CD4-positive, alpha-beta memory T cell (primary cell): Measurements from ENCODE around the gene TMEM217. TPM values are rescaled to one million over a fixed set of nuclear protein-coding genes. Genes with fewer than 3 reads are reported as not detected.
A peak's percentile ranks its signal among the peaks of the same experiment; 100 is the strongest.

Experiments
- CTCF ChIA-PET: fragments of 350-600 bp; sonication (Branson Sonifier 250); formaldehyde crosslinking; loops from one replicate; lab custom pipeline; 2021; ENCODE audit warnings: inconsistent platforms; ENCODE audit not compliant: partially characterized antibody; lab: Charles Lee
- POLR2A ChIA-PET: fragments of 350-600 bp; sonication (Branson Sonifier 250); formaldehyde crosslinking; loops from one replicate; lab custom pipeline; 2021; ENCODE audit not compliant: partially characterized antibody; lab: Charles Lee
- DNase-seq, 5 donors: peaks; one replicate each; pipeline versions ENCODE4 v3.0.0 to v3.0.0-alpha.2; 2020 to 2022; ENCODE audit warnings: mixed read lengths in 1 of 5
- H3K27ac ChIP-seq: one replicate; pipeline ENCODE4 v1.7.0; 2013; ENCODE audit warnings: low read depth, low read length
- H3K27me3 ChIP-seq: 2 replicates; pipeline ENCODE4 v1.7.0; 2013; ENCODE audit warnings: mild to moderate bottlenecking, low read length, moderate library complexity; ENCODE audit not compliant: insufficient read depth
- H3K36me3 ChIP-seq: 2 replicates; pipeline ENCODE4 v1.7.0; 2013; ENCODE audit warnings: mild to moderate bottlenecking, low read length, moderate library complexity; ENCODE audit not compliant: insufficient read depth
- H3K4me1 ChIP-seq: 2 replicates; pipeline ENCODE4 v1.7.0; 2013; ENCODE audit warnings: mild to moderate bottlenecking, low read length, moderate library complexity; ENCODE audit not compliant: insufficient read depth
- H3K4me3 ChIP-seq, 2 donors: one replicate each; pipeline ENCODE4 v1.7.0; 2013; ENCODE audit warnings: low read length in 2 of 2, mild to moderate bottlenecking in 1 of 2
- H3K9me3 ChIP-seq, 2 donors: one replicate each; pipeline ENCODE4 v1.7.0; 2013; ENCODE audit warnings: low read length in 2 of 2, control low read depth in 1 of 2; ENCODE audit not compliant: control insufficient read depth in 1 of 2
- H3K27ac Mint-ChIP-seq, 7 donors: one replicate each; pipeline ENCODE4 v1.8.0; 2020 to 2021; ENCODE audit warnings: mixed read lengths in 7 of 7, mild to moderate bottlenecking in 6 of 7, inconsistent platforms in 3 of 7, moderate library complexity in 3 of 7
- H3K27me3 Mint-ChIP-seq, 2 donors: one replicate each; pipeline ENCODE4 v1.8.0; 2020 to 2021; ENCODE audit warnings: mixed read lengths in 2 of 2
- H3K36me3 Mint-ChIP-seq, 2 donors: one replicate each; pipeline ENCODE4 v1.8.0; 2020 to 2021; ENCODE audit warnings: mixed read lengths in 2 of 2, inconsistent platforms in 1 of 2, mild to moderate bottlenecking in 1 of 2
- H3K4me1 Mint-ChIP-seq, 4 donors: one replicate each; pipeline ENCODE4 v1.8.0; 2020 to 2021; ENCODE audit warnings: mixed read lengths in 4 of 4, mild to moderate bottlenecking in 1 of 4
- H3K4me3 Mint-ChIP-seq, 8 donors: one replicate each; pipeline ENCODE4 v1.8.0; 2020 to 2021; ENCODE audit warnings: mixed read lengths in 8 of 8, mild to moderate bottlenecking in 7 of 8, moderate library complexity in 6 of 8, inconsistent platforms in 3 of 8
- H3K9me3 Mint-ChIP-seq, 8 donors: one replicate each; pipeline ENCODE4 v1.8.0; 2020 to 2021; ENCODE audit warnings: mixed read lengths in 8 of 8, mild to moderate bottlenecking in 5 of 8, inconsistent platforms in 3 of 8, moderate library complexity in 1 of 8
- intact Hi-C: fragments of 100-400 bp; cut with micrococcal nuclease; formaldehyde crosslinking; loops from one replicate; pipeline ENCODE4 v1.15.1; 2023
- polyA plus RNA-seq, 2 donors: library from polyadenylated mRNA; unstranded; fragments of 300-500 nt; fragmentation: Illumina TruSeq; gene quantifications; one replicate each; pipeline ENCODE4 v1.2.3, GENCODE V29; 2021
- total RNA-seq, 2 experiments: library from RNA; stranded (reverse); gene quantifications; one replicate each; pipeline ENCODE4 v1.2.3, GENCODE V29; 2021

The TMEM217 gene
- total and polyA plus RNA-seq, 4 experiments from 2014 or later, result 0.31 to 1.4 (median 0.42) TPM; not detected in 1

GRCh38 chr6:37241131-37241530 lies 16.8 kb downstream of the TMEM217 start:
- H3K27ac Mint-ChIP-seq, result no peak overlapping the region

DNA sequence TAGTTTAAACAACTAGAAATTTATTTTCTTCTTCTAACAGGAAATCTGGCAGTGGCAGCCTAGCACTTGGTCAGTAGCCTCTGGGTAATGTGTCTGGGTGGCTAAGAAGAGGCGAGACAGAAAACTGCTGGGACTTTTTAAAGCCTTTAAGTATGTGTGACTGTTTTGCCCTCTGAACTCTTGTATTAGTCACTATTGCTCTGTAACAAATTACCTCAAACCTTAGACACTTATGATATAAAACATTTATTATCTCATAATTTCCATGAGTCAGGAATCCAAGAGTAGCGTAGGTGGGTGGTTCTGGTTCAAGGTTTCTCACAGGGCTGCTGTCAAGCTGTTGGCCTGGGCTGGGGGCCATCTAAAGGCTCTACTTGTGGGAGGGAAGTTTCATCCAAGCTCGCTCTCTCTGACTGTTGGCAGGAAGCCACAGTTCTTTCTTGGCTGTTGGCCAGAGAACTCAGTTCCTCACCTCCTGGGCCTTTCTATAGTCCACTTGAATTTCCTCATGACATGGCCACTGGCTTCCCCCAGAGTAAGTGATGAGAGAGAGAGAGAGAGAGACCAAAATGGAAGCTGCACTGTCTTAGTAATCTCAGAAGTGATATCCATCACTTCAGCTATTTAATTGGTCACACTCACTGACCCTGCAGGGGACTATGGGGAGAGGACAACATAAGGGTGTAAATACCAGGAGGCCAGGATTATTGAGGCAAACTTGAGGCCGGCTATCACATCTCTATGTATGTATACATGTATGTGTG lies 17.8 kb downstream of the TMEM217 start:
- ChIA-PET POLR2A (interaction anchor here (0.7 to 1.1 kb wide), 2 partner anchors 17 kb away, joined by 3 read pairs; partner anchors contain the start of gene TBC1D22B), CTCF (interaction anchor here (0.9 kb wide), 1 partner anchor 218 kb away, joined by 3 read pairs; no protein-coding TSS in a partner anchor)
- H3K4me1 Mint-ChIP-seq, result peaks cover 7 to 13% (median 11%) of the 10 kb centered on the region in 4 donors
- H3K36me3 ChIP-seq, result no peaks in the 10 kb centered on the region
- no peaks in the 10 kb centered on the region for H3K36me3 Mint-ChIP-seq
- H3K4me3 ChIP-seq, result no peak overlapping the region
- H3K9me3 ChIP-seq, result no peaks in the 10 kb centered on the region
- peaks cover 0 to 2% (median 0%) of the 10 kb centered on the region in 8 donors for H3K9me3 Mint-ChIP-seq
- intact Hi-C loops, result no loop called here
- H3K27me3 ChIP-seq, result no peaks in the 10 kb centered on the region
- H3K27ac Mint-ChIP-seq, result peak overlapping the region in 5 of 7 donors; percentile 6 to 85 (median 54)
- H3K4me1 ChIP-seq, result peaks cover 10% of the 10 kb centered on the region
- peak; percentile 35 to 76 (median 45) for DNase-seq
- H3K4me3 Mint-ChIP-seq, result peak overlapping the region in 1 of 8 donors; percentile 16
- no peaks in the 10 kb centered on the region for H3K27me3 Mint-ChIP-seq
- no peak overlapping the region for H3K27ac ChIP-seq

More at GRCh38 chr6:37241131-37241530, 16.8 kb downstream of the TMEM217 start:
- peaks cover 0 to 1% of the 10 kb centered on the region in 2 donors for H3K27me3 Mint-ChIP-seq
- Histone ChIP-seq H3K36me3 (no peaks in the 10 kb centered on the region), H3K27ac (no peak overlapping the region), H3K4me1 (peaks cover 10% of the 10 kb centered on the region), H3K27me3 (no peaks in the 10 kb centered on the region), H3K9me3 (no peaks in the 10 kb centered on the region), H3K4me3 (no peak overlapping the region)
- CTCF ChIA-PET, result no interaction called here
- no peak overlapping the region for H3K4me3 Mint-ChIP-seq
- no peaks in the 10 kb centered on the region for H3K36me3 Mint-ChIP-seq
- H3K4me1 Mint-ChIP-seq, result peaks cover 7 to 13% (median 11%) of the 10 kb centered on the region in 4 donors
- POLR2A ChIA-PET, result no interaction called here
- DNase-seq, result no peak
- intact Hi-C loops, result no loop called here
- no peaks in the 10 kb centered on the region for H3K9me3 Mint-ChIP-seq

GRCh38 chr6:37239526-37239925 lies 18.4 kb downstream of the TMEM217 start:
- Histone ChIP-seq H3K27ac (no peak overlapping the region), H3K4me1 (peaks cover 10% of the 10 kb centered on the region), H3K36me3 (no peaks in the 10 kb centered on the region), H3K9me3 (no peaks in the 10 kb centered on the region), H3K4me3 (no peak overlapping the region), H3K27me3 (no peaks in the 10 kb centered on the region)
- intact Hi-C loops, result no loop called here
- Mint-ChIP-seq H3K4me3 (no peak overlapping the region), H3K27ac (peak overlapping the region in 1 of 7 donors; percentile 85), H3K9me3 (peaks cover 0 to 2% (median 0%) of the 10 kb centered on the region in 8 donors), H3K4me1 (peaks cover 7 to 13% (median 11%) of the 10 kb centered on the region in 4 donors), H3K27me3 (no peaks in the 10 kb centered on the region), H3K36me3 (no peaks in the 10 kb centered on the region)
- ChIA-PET CTCF (no interaction called here), POLR2A (interaction anchor here (0.5 to 1.1 kb wide), 3 partner anchors 16 to 328 kb away, joined by 3 read pairs; partner anchors contain the start of gene TBC1D22B)
- DNase-seq, result no peak

- Mint-ChIP-seq H3K4me1 (peaks cover 7 to 13% (median 11%) of the 10 kb centered on the region in 4 donors), H3K27me3 (no peaks in the 10 kb centered on the region), H3K36me3 (no peaks in the 10 kb centered on the region), H3K4me3 (no peak overlapping the region), H3K9me3 (peaks cover 0 to 2% (median 0%) of the 10 kb centered on the region in 8 donors), H3K27ac (no peak overlapping the region)
- no peaks in the 10 kb centered on the region for H3K9me3 ChIP-seq
- H3K4me1 ChIP-seq, result peaks cover 10% of the 10 kb centered on the region
- H3K27ac ChIP-seq, result no peak overlapping the region
- ChIA-PET POLR2A (no interaction called here), CTCF (interaction anchor here (1.0 to 1.3 kb wide), 3 partner anchors 13 to 220 kb away, joined by 3 read pairs; no protein-coding TSS in a partner anchor)
- no peaks in the 10 kb centered on the region for H3K27me3 ChIP-seq
- intact Hi-C loops, result no loop called here
- H3K36me3 ChIP-seq, result no peaks in the 10 kb centered on the region
- no peak overlapping the region for H3K4me3 ChIP-seq
- no peak for DNase-seq
Measured at GRCh38 chr6:37238381-37238780, 19.6 kb downstream of the TMEM217 start.

- H3K4me1 ChIP-seq, result peaks cover 10% of the 10 kb centered on the region
- H3K36me3 ChIP-seq, result no peaks in the 10 kb centered on the region
- ChIA-PET POLR2A (no interaction called here), CTCF (interaction anchor here (1.0 to 1.3 kb wide), 3 partner anchors 13 to 219 kb away, joined by 3 read pairs; no protein-coding TSS in a partner anchor)
- no peaks in the 10 kb centered on the region for H3K27me3 ChIP-seq
- H3K27me3 Mint-ChIP-seq, result peaks cover 0 to 2% of the 10 kb centered on the region in 2 donors
- intact Hi-C loops, result no loop called here
- H3K9me3 ChIP-seq, result no peaks in the 10 kb centered on the region
- no peak overlapping the region for H3K4me3 Mint-ChIP-seq
- no peak overlapping the region for H3K27ac ChIP-seq
- no peak overlapping the region for H3K27ac Mint-ChIP-seq
- H3K4me1 Mint-ChIP-seq, result peaks cover 7 to 13% (median 11%) of the 10 kb centered on the region in 4 donors
- peaks cover 0 to 2% (median 0%) of the 10 kb centered on the region in 8 donors for H3K9me3 Mint-ChIP-seq
- H3K36me3 Mint-ChIP-seq, result no peaks in the 10 kb centered on the region
- no peak overlapping the region for H3K4me3 ChIP-seq
- DNase-seq, result no peak
Measured at GRCh38 chr6:37237789-37238188, 20.2 kb downstream of the TMEM217 start.

- peaks cover 0 to 4% of the 10 kb centered on the region in 2 donors for H3K27me3 Mint-ChIP-seq
- CTCF ChIA-PET, result no interaction called here
- intact Hi-C loops, result no loop called here
Measured at GRCh38 chr6:37236921-37237320, 21.0 kb downstream of the TMEM217 start.

GRCh38 chr6:37233541-37233940 lies 24.4 kb downstream of the TMEM217 start:
- H3K36me3 ChIP-seq, result no peaks in the 10 kb centered on the region
- H3K27me3 ChIP-seq, result no peaks in the 10 kb centered on the region
- no peaks in the 10 kb centered on the region for H3K9me3 ChIP-seq
- no peak overlapping the region for H3K27ac ChIP-seq
- H3K4me1 ChIP-seq, result no peaks in the 10 kb centered on the region
- ChIA-PET CTCF (no interaction called here), POLR2A (no interaction called here)
- no peak overlapping the region for H3K4me3 ChIP-seq
- Mint-ChIP-seq H3K4me3 (no peak overlapping the region), H3K27ac (no peak overlapping the region), H3K9me3 (peaks cover 0 to 2% (median 0%) of the 10 kb centered on the region in 8 donors), H3K36me3 (no peaks in the 10 kb centered on the region), H3K4me1 (peaks cover 0 to 4% (median 3%) of the 10 kb centered on the region in 4 donors), H3K27me3 (peaks cover 0 to 6% of the 10 kb centered on the region in 2 donors)
- no peak for DNase-seq
- intact Hi-C loops, result no loop called here

More at GRCh38 chr6:37236921-37237320, 21.0 kb downstream of the TMEM217 start:
- Mint-ChIP-seq H3K27ac (no peak overlapping the region), H3K4me1 (peaks cover 7 to 13% (median 11%) of the 10 kb centered on the region in 4 donors), H3K9me3 (peaks cover 0 to 2% (median 0%) of the 10 kb centered on the region in 8 donors), H3K36me3 (no peaks in the 10 kb centered on the region), H3K4me3 (no peak overlapping the region)
- Histone ChIP-seq H3K27ac (no peak overlapping the region), H3K4me3 (no peak overlapping the region), H3K9me3 (no peaks in the 10 kb centered on the region), H3K27me3 (no peaks in the 10 kb centered on the region), H3K36me3 (no peaks in the 10 kb centered on the region), H3K4me1 (peaks cover 10% of the 10 kb centered on the region)
- no peak for DNase-seq
- POLR2A ChIA-PET, result no interaction called here
